ENCODE data around the gene ILF2.
"Not testable (repeated sequence)": the region's sequence is repeated elsewhere in the genome, so short reads cannot be mapped to it uniquely, and the experiment has no call there.

The ILF2 gene

GRCh38 chr1:153679337-153680119, 8.7 kb upstream of the ILF2 start:
- no peak for DNase-seq (ENCODE audit: low read depth)

GRCh38 chr1:153678519-153679336, 7.9 kb upstream of the ILF2 start, which contains the start of gene NPR1:
NPR1 (plus strand) TSS chr1:153678688; CDS start chr1:153679109, 421 bp downstream.
- DNase-seq (ENCODE audit: low read depth): peak; percentile 43

- peak; percentile 50 for DNase-seq (ENCODE audit: low read depth)
Measured at GRCh38 chr1:153677718-153678518, 7.1 kb upstream of the ILF2 start.

- DNase-seq (ENCODE audit: low read depth): no peak
Measured at GRCh38 chr1:153673511-153673910, 2.7 kb upstream of the ILF2 start.

- not testable (repeated sequence) for DNase-seq (ENCODE audit: low read depth)
Measured at GRCh38 chr1:153671628-153672353, 998 bp upstream of the ILF2 start.

GRCh38 chr1:153670257-153670858, 435 bp downstream of the ILF2 start:
- DNase-seq (ENCODE audit: low read depth): no peak

- DNase-seq (ENCODE audit: low read depth): no peak
Measured at GRCh38 chr1:153669606-153670005, 1.2 kb downstream of the ILF2 start.

- DNase-seq (ENCODE audit: low read depth): not testable (repeated sequence)
Measured at GRCh38 chr1:153668672-153669071, 2.1 kb downstream of the ILF2 start.

- no peak for DNase-seq (ENCODE audit: low read depth)
Measured at GRCh38 chr1:153667439-153667838, 3.4 kb downstream of the ILF2 start.

GRCh38 chr1:153663211-153663610, 7.6 kb downstream of the ILF2 start:
- DNase-seq (ENCODE audit: low read depth): peak; percentile 46

GRCh38 chr1:153662269-153662668, 8.5 kb downstream of the ILF2 start:
- DNase-seq (ENCODE audit: low read depth): no peak

- peak; percentile 28 for DNase-seq (ENCODE audit: low read depth)
Measured at GRCh38 chr1:153661111-153661708, 9.6 kb downstream of the ILF2 start.

GRCh38 chr1:153659656-153660055, 11.1 kb downstream of the ILF2 start:
- DNase-seq (ENCODE audit: low read depth): no peak

GRCh38 chr1:153659175-153659534, 11.6 kb downstream of the ILF2 start:
- DNase-seq (ENCODE audit: low read depth): no peak

GRCh38 chr1:153658400-153659174, 12.2 kb downstream of the ILF2 start, which contains the start of gene SNAPIN:
SNAPIN (plus strand) TSS chr1:153658703; CDS start chr1:153658744, 41 bp downstream.
- DNase-seq (ENCODE audit: low read depth): peak; percentile 89

- DNase-seq (ENCODE audit: low read depth): no peak
Measured at GRCh38 chr1:153655333-153655732, 15.5 kb downstream of the ILF2 start.

- DNase-seq (ENCODE audit: low read depth): peak; percentile 74
Measured at GRCh38 chr1:153652805-153653500, 17.8 kb downstream of the ILF2 start.

GRCh38 chr1:153651771-153652170, 19.0 kb downstream of the ILF2 start:
- no peak for DNase-seq (ENCODE audit: low read depth)

GRCh38 chr1:153649863-153650235, 20.9 kb downstream of the ILF2 start:
- DNase-seq (ENCODE audit: low read depth): no peak

Measured in EH (cell line).